WTC11 (cell line): ENCODE data around the gene SLC39A6. TPM values are rescaled to one million over a fixed set of nuclear protein-coding genes. Genes with fewer than 3 reads are reported as not detected.

Experiments
- ATAC-seq: fragments of 200-7000 bp; cut with Tn5 transposase; 2 replicates; pipeline ENCODE4 v1.10.0; 2021; ENCODE audit warnings: mild to moderate bottlenecking, moderate library complexity
- CTCF ChIA-PET: fragments of 300-600 bp; sonication (Branson Sonifier 250); formaldehyde crosslinking; loops from one replicate; lab custom pipeline; 2021; ENCODE audit warnings: antibody characterized with exemption; lab: Charles Lee
- POLR2A ChIA-PET: fragments of 350-600 bp; sonication (Branson Sonifier 250); formaldehyde crosslinking; loops from one replicate; lab custom pipeline; 2021; ENCODE audit warnings: antibody characterized with exemption; lab: Charles Lee
- DNase-seq: peaks from one replicate; pipeline ENCODE4 v3.0.0; 2021; ENCODE audit warnings: low spot score
- H3K27ac Mint-ChIP-seq: 2 replicates; pipeline ENCODE4 v1.8.0; 2021; ENCODE audit warnings: mixed read lengths
- H3K27me3 Mint-ChIP-seq: 2 replicates; pipeline ENCODE4 v1.8.0; 2021; ENCODE audit warnings: low read depth, mild to moderate bottlenecking, moderate library complexity, mixed read lengths
- H3K36me3 Mint-ChIP-seq: 2 replicates; pipeline ENCODE4 v1.8.0; 2021; ENCODE audit warnings: mixed read lengths
- H3K4me1 Mint-ChIP-seq: 2 replicates; pipeline ENCODE4 v1.8.0; 2022; ENCODE audit warnings: mixed read lengths
- H3K4me3 Mint-ChIP-seq: 2 replicates; pipeline ENCODE4 v1.8.0; 2021; ENCODE audit warnings: mild to moderate bottlenecking, moderate library complexity, mixed read lengths
- H3K9me3 Mint-ChIP-seq: 2 replicates; pipeline ENCODE4 v1.8.0; 2021; ENCODE audit warnings: mixed read lengths
- AFF4 ChIP-seq: sonication (generic); formaldehyde crosslinking; IDR thresholded peaks from 2 replicates; pipeline ENCODE4 v1.8.1; 2023; ENCODE audit warnings: mild to moderate bottlenecking, missing genetic modification reagents, borderline replicate concordance
- ATF1 ChIP-seq: sonication (generic); formaldehyde crosslinking; IDR thresholded peaks from 2 replicates; pipeline ENCODE4 v1.8.1; 2023; ENCODE audit warnings: mild to moderate bottlenecking, moderate library complexity, missing genetic modification reagents
- CBFB ChIP-seq: sonication (generic); formaldehyde crosslinking; IDR thresholded peaks from 2 replicates; pipeline ENCODE4 v1.8.1; 2022; ENCODE audit warnings: mild to moderate bottlenecking, low read depth, missing genetic modification reagents
- ESRRA ChIP-seq: sonication (generic); formaldehyde crosslinking; IDR thresholded peaks from 2 replicates; pipeline ENCODE4 v1.8.1; 2022; ENCODE audit warnings: mild to moderate bottlenecking, missing genetic modification reagents, borderline replicate concordance
- ETV6 ChIP-seq: sonication (generic); formaldehyde crosslinking; IDR thresholded peaks from 2 replicates; pipeline ENCODE4 v1.8.1; 2022; ENCODE audit warnings: mild to moderate bottlenecking, missing genetic modification reagents
- FOXJ3 ChIP-seq: sonication (generic); formaldehyde crosslinking; IDR thresholded peaks from 2 replicates; pipeline ENCODE4 v1.9.0; 2021; ENCODE audit warnings: missing genetic modification reagents, mild to moderate bottlenecking, borderline replicate concordance
- FOXP1 ChIP-seq: sonication (generic); formaldehyde crosslinking; IDR thresholded peaks from 2 replicates; pipeline ENCODE4 v1.8.0; 2022; ENCODE audit warnings: missing genetic modification reagents, mild to moderate bottlenecking, moderate library complexity, borderline replicate concordance
- GABPB1 ChIP-seq: sonication (generic); formaldehyde crosslinking; IDR thresholded peaks from 2 replicates; pipeline ENCODE4 v1.8.1; 2023; ENCODE audit warnings: mild to moderate bottlenecking, missing genetic modification reagents
- GTF2I ChIP-seq: fragments of 250-450 bp; sonication (Bioruptor Pico); conservative IDR thresholded peaks from 2 replicates; pipeline ENCODE4 v1.4.0; 2021; ENCODE audit warnings: mild to moderate bottlenecking
- MXD4 ChIP-seq: fragments of 250-450 bp; sonication (Bioruptor Pico); IDR thresholded peaks from 2 replicates; pipeline ENCODE4 v1.8.0; 2021; ENCODE audit warnings: mild to moderate bottlenecking, moderate library complexity, borderline replicate concordance
- NR3C1 ChIP-seq: sonication (generic); formaldehyde crosslinking; conservative IDR thresholded peaks from 2 replicates; pipeline ENCODE4 v1.8.1; 2023; ENCODE audit warnings: low read depth, mild to moderate bottlenecking, missing genetic modification reagents
- OVOL2 ChIP-seq: fragments of 250-450 bp; sonication (Bioruptor Pico); IDR thresholded peaks from 2 replicates; pipeline ENCODE4 v1.9.0; 2021; ENCODE audit warnings: mild to moderate bottlenecking, borderline replicate concordance
- RORB ChIP-seq: fragments of 250-450 bp; sonication (Bioruptor Pico); IDR thresholded peaks from 2 replicates; pipeline ENCODE4 v1.9.0; 2021; ENCODE audit warnings: mild to moderate bottlenecking
- SMAD4 ChIP-seq: sonication (generic); formaldehyde crosslinking; IDR thresholded peaks from 2 replicates; pipeline ENCODE4 v1.8.0; 2022; ENCODE audit warnings: mild to moderate bottlenecking, missing genetic modification reagents
- STAT6 ChIP-seq: sonication (generic); formaldehyde crosslinking; conservative IDR thresholded peaks from 2 replicates; pipeline ENCODE4 v1.8.1; 2023; ENCODE audit warnings: mild to moderate bottlenecking, low read depth, missing genetic modification reagents, moderate library complexity
- ZNF219 ChIP-seq: sonication (generic); formaldehyde crosslinking; IDR thresholded peaks from 2 replicates; pipeline ENCODE4 v1.8.0; 2023; ENCODE audit warnings: missing genetic modification reagents, mild to moderate bottlenecking, borderline replicate concordance
- ZNF512 ChIP-seq: sonication (generic); formaldehyde crosslinking; IDR thresholded peaks from 2 replicates; pipeline ENCODE4 v1.8.1; 2022; ENCODE audit warnings: missing genetic modification reagents, borderline replicate concordance
- ZNF532 ChIP-seq: fragments of 250-450 bp; sonication (Bioruptor Pico); IDR thresholded peaks from 2 replicates; pipeline ENCODE4 v1.9.0; 2021; ENCODE audit warnings: mild to moderate bottlenecking, borderline replicate concordance
- total RNA-seq: library from RNA; stranded (reverse); gene quantifications from 3 replicates; pipeline ENCODE4 v1.2.3, GENCODE V29; 2021

SLC39A6 gene
- total RNA-seq, 1 experiment from 2014 or later, result 29.2 TPM

- no peak overlapping the region for H3K27ac Mint-ChIP-seq
- peaks cover 4% of the 10 kb centered on the region for H3K36me3 Mint-ChIP-seq
- TF ChIP-seq NR3C1 (CRISPR knock-in tag) (no peak), ESRRA (no peak), RORB (CRISPR knock-in tag) (no peak), MXD4 (CRISPR knock-in tag) (no peak), FOXP1 (CRISPR knock-in tag) (no peak), ETV6 (CRISPR knock-in tag) (no peak), GTF2I (CRISPR knock-in tag) (no peak), GABPB1 (no peak), AFF4 (CRISPR knock-in tag) (no peak), FOXJ3 (CRISPR knock-in tag) (no peak), ATF1 (no peak), ZNF512 (CRISPR knock-in tag) (no peak), ZNF532 (CRISPR knock-in tag) (no peak), CBFB (CRISPR knock-in tag) (no peak), ZNF219 (CRISPR knock-in tag) (no peak), OVOL2 (no peak), STAT6 (CRISPR knock-in tag) (no peak), SMAD4 (CRISPR knock-in tag) (no peak)
- TF ChIP-seq, all 79 proteins: peak for 0
- ChIA-PET CTCF (interaction anchor here (0.5 to 2.0 kb wide), 3 partner anchors 10 to 199 kb away, joined by 4 to 10 read pairs (median 6); no protein-coding TSS in a partner anchor), POLR2A (interaction anchor here (1.0 kb wide), 1 partner anchor 114 kb away, joined by 3 read pairs; the partner anchor contains the start of gene RMP24)
- peaks cover 18% of the 10 kb centered on the region for H3K9me3 Mint-ChIP-seq
- no peak for ATAC-seq
- DNase-seq, result no peak
- H3K4me1 Mint-ChIP-seq, result no peaks in the 10 kb centered on the region
- no peaks in the 10 kb centered on the region for H3K27me3 Mint-ChIP-seq
- H3K4me3 Mint-ChIP-seq, result no peak overlapping the region
These were observed 43.0 kb downstream of the SLC39A6 start for GRCh38 chr18:36086186-36086585.
